Measurements from ENCODE around the gene ASXL2. TPM values are rescaled to one million over a fixed set of nuclear protein-coding genes. Genes with fewer than 3 reads are reported as not detected.

ASXL2 gene
- total RNA-seq, 6 experiments from 2014 or later, result 9.1 to 13.4 (median 12.0) TPM

GRCh38 chr2:25891672-25892071 lies 13.4 kb upstream of the ASXL2 start:
- DNase-seq, result no peak
- no peak overlapping the region for H3K4me3 ChIP-seq
- no peak for TF ChIP-seq CTCF (IDR thresholded peaks at IDR 0.05)
- no peak for TF ChIP-seq POLR2A (IDR thresholded peaks at IDR 0.05)
- WGBS (ENCODE audit: insufficient coverage, low coverage, low lambda C conversion rate, missing lambda C conversion rate), result 72% methylated on average over 5 of the region's 5 CpGs
- no peak for ATAC-seq
- intact Hi-C loops (cut with DNase I), result no loop called here
- no peaks in the 10 kb centered on the region for H3K36me3 ChIP-seq
- H3K27me3 ChIP-seq, result no peaks in the 10 kb centered on the region
- no peak overlapping the region for H3K27ac ChIP-seq
- H3K4me1 ChIP-seq, result no peaks in the 10 kb centered on the region
- H3K9me3 ChIP-seq, result no peaks in the 10 kb centered on the region

- H3K4me1 ChIP-seq, result no peaks in the 10 kb centered on the region
- intact Hi-C loops (cut with DNase I), result no loop called here
These were observed 9.4 kb upstream of the ASXL2 start for GRCh38 chr2:25887624-25888242.

GRCh38 chr2:25885933-25886332 lies 7.6 kb upstream of the ASXL2 start:
- Histone ChIP-seq H3K4me3 (no peak overlapping the region), H3K36me3 (no peaks in the 10 kb centered on the region), H3K27me3 (no peaks in the 10 kb centered on the region), H3K4me1 (no peaks in the 10 kb centered on the region), H3K27ac (no peak overlapping the region), H3K9me3 (no peaks in the 10 kb centered on the region)
- ATAC-seq, result no peak
- TF ChIP-seq CTCF (IDR thresholded peaks at IDR 0.05), result no peak
- TF ChIP-seq POLR2A (IDR thresholded peaks at IDR 0.05), result no peak
- intact Hi-C loops (cut with DNase I), result no loop called here
- no peak for DNase-seq
- 71% methylated on average over 1 of the region's 2 CpGs for WGBS (ENCODE audit: insufficient coverage, low coverage, low lambda C conversion rate, missing lambda C conversion rate)

More at GRCh38 chr2:25887624-25888242, 9.4 kb upstream of the ASXL2 start:
- no peaks in the 10 kb centered on the region for H3K36me3 ChIP-seq
- DNase-seq, result no peak
- H3K27me3 ChIP-seq, result no peaks in the 10 kb centered on the region
- H3K9me3 ChIP-seq, result no peaks in the 10 kb centered on the region
- no peak for ATAC-seq
- WGBS (ENCODE audit: insufficient coverage, low coverage, low lambda C conversion rate, missing lambda C conversion rate), result 79% methylated on average over 5 of the region's 5 CpGs
- TF ChIP-seq CTCF (IDR thresholded peaks at IDR 0.05) (no peak), POLR2A (IDR thresholded peaks at IDR 0.05) (no peak)
- H3K27ac ChIP-seq, result no peak overlapping the region
- H3K4me3 ChIP-seq, result no peak overlapping the region

- TF ChIP-seq CTCF (IDR thresholded peaks at IDR 0.05) (no peak), POLR2A (IDR thresholded peaks at IDR 0.05) (no peak)
- no peak overlapping the region for H3K27ac ChIP-seq
- DNase-seq (no peak), ATAC-seq (no peak)
- no peaks in the 10 kb centered on the region for H3K36me3 ChIP-seq
- peaks cover 0 to 11% (median 2%) of the 10 kb centered on the region in 4 donors for H3K4me1 ChIP-seq
- H3K4me3 ChIP-seq, result no peak overlapping the region
- WGBS (ENCODE audit: insufficient coverage, low coverage, low lambda C conversion rate, missing lambda C conversion rate), result 67% methylated on average over 4 of the region's 4 CpGs
- no peaks in the 10 kb centered on the region for H3K9me3 ChIP-seq
- H3K27me3 ChIP-seq, result no peaks in the 10 kb centered on the region
- intact Hi-C loops (cut with DNase I), result no loop called here
These were observed 3.5 kb upstream of the ASXL2 start for GRCh38 chr2:25881764-25882163.
